H9 (cell line): ENCODE measurements around the gene ZRANB3. TPM values are rescaled to one million over a fixed set of nuclear protein-coding genes. Genes with fewer than 3 reads are reported as not detected.

Source experiments
- DNase-seq: peaks from one replicate; pipeline ENCODE4 v3.0.0-alpha.2; 2017
- H2AFZ ChIP-seq: one replicate; pipeline ENCODE4 v1.6.1; 2013; ENCODE audit warnings: mild to moderate bottlenecking, low read length, control low read depth, moderate library complexity
- H2AK5ac ChIP-seq: 2 replicates; pipeline ENCODE4 v1.6.1; 2013; ENCODE audit warnings: low read length, control low read depth, mixed read lengths; ENCODE audit not compliant: insufficient read length
- H2BK120ac ChIP-seq: one replicate; pipeline ENCODE4 v1.6.1; 2013; ENCODE audit warnings: low read depth, mild to moderate bottlenecking, low read length, control low read depth, inconsistent platforms; ENCODE audit not compliant: poor library complexity, severe bottlenecking
- H2BK12ac ChIP-seq: 2 replicates; pipeline ENCODE4 v1.6.1; 2013; ENCODE audit warnings: low read length, control low read depth, mixed read lengths, low read depth; ENCODE audit not compliant: insufficient read length
- H2BK15ac ChIP-seq: 2 replicates; pipeline ENCODE4 v1.6.1; 2013; ENCODE audit warnings: low read depth, low read length, control low read depth
- H2BK20ac ChIP-seq: one replicate; pipeline ENCODE4 v1.6.1; 2013; ENCODE audit warnings: low read depth, mild to moderate bottlenecking, low read length, control low read depth, inconsistent platforms; ENCODE audit not compliant: poor library complexity, severe bottlenecking
- H2BK5ac ChIP-seq: 2 replicates; pipeline ENCODE4 v1.6.1; 2013; ENCODE audit warnings: low read length, control low read depth, mixed read lengths; ENCODE audit not compliant: insufficient read length
- H3K14ac ChIP-seq: 2 replicates; pipeline ENCODE4 v1.6.1; 2013; ENCODE audit warnings: low read length, control low read depth; ENCODE audit not compliant: insufficient read depth
- H3K18ac ChIP-seq: 2 replicates; pipeline ENCODE4 v1.6.1; 2013; ENCODE audit warnings: low read depth, mild to moderate bottlenecking, mixed read lengths, low read length, control low read depth; ENCODE audit not compliant: insufficient read length
- H3K23ac ChIP-seq: 2 replicates; pipeline ENCODE4 v1.6.1; 2013; ENCODE audit warnings: low read length, control low read depth, mixed read lengths, low read depth; ENCODE audit not compliant: insufficient read length
- H3K23me2 ChIP-seq: 2 replicates; pipeline ENCODE4 v1.6.1; 2013; ENCODE audit warnings: low read depth, mild to moderate bottlenecking, mixed read lengths, low read length, control low read depth; ENCODE audit not compliant: insufficient read length, poor library complexity, severe bottlenecking
- H3K27ac ChIP-seq: 2 replicates; pipeline ENCODE4 v1.5.1; 2013; ENCODE audit warnings: low read length, control low read depth, mixed read lengths, low read depth; ENCODE audit not compliant: insufficient read length
- H3K27me3 ChIP-seq: 2 replicates; pipeline ENCODE4 v1.6.1; 2013; ENCODE audit warnings: low read length, control low read depth, inconsistent platforms; ENCODE audit not compliant: insufficient read depth
- H3K4ac ChIP-seq: 2 replicates; pipeline ENCODE4 v1.6.1; 2013; ENCODE audit warnings: low read depth, mild to moderate bottlenecking, control low read depth, inconsistent platforms, low read length, moderate library complexity
- H3K4me1 ChIP-seq: 2 replicates; pipeline ENCODE4 v1.6.1; 2013; ENCODE audit warnings: low read length, control low read depth, inconsistent platforms; ENCODE audit not compliant: insufficient read depth
- H3K4me2 ChIP-seq: 2 replicates; pipeline ENCODE4 v1.6.1; 2013; ENCODE audit warnings: low read length, control low read depth, mixed read lengths; ENCODE audit not compliant: insufficient read length, insufficient read depth
- H3K56ac ChIP-seq: 2 replicates; pipeline ENCODE4 v1.6.1; 2013; ENCODE audit warnings: low read depth, mild to moderate bottlenecking, mixed read lengths, low read length, control low read depth; ENCODE audit not compliant: insufficient read length
- H3K79me1 ChIP-seq: 2 replicates; pipeline ENCODE4 v1.6.1; 2013; ENCODE audit warnings: low read depth, mild to moderate bottlenecking, moderate library complexity, low read length, control low read depth, inconsistent platforms; ENCODE audit not compliant: insufficient read depth, poor library complexity, severe bottlenecking
- H3K79me2 ChIP-seq: 2 replicates; pipeline ENCODE4 v1.6.1; 2013; ENCODE audit warnings: low read length, control low read depth, inconsistent platforms; ENCODE audit not compliant: insufficient read depth
- H3K9ac ChIP-seq: 2 replicates; pipeline ENCODE4 v1.6.1; 2013; ENCODE audit warnings: low read length, control low read depth, mixed read lengths; ENCODE audit not compliant: insufficient read length; ENCODE audit errors: extremely low read depth
- H3K9me3 ChIP-seq: one replicate; pipeline ENCODE4 v1.6.1; 2013; ENCODE audit warnings: low read depth, low read length, inconsistent platforms; ENCODE audit not compliant: control insufficient read depth
- H3T11ph ChIP-seq: one replicate; pipeline ENCODE4 v1.6.1; 2013; ENCODE audit warnings: mild to moderate bottlenecking, low read length, control low read depth, inconsistent platforms
- H4K20me1 ChIP-seq: one replicate; pipeline ENCODE4 v1.6.1; 2013; ENCODE audit not compliant: control insufficient read depth, insufficient read length, insufficient read depth
- H4K5ac ChIP-seq: 2 replicates; pipeline ENCODE4 v1.6.1; 2013; ENCODE audit warnings: low read depth, mild to moderate bottlenecking, mixed read lengths, low read length, control low read depth; ENCODE audit not compliant: insufficient read length
- H4K8ac ChIP-seq: replicated peaks from 2 replicates; pipeline ENCODE4 v1.6.1; 2013; ENCODE audit warnings: low read length, control low read depth, mixed read lengths, low read depth; ENCODE audit not compliant: insufficient read length
- H4K91ac ChIP-seq: 2 replicates; pipeline ENCODE4 v1.6.1; 2013; ENCODE audit warnings: low read depth, mild to moderate bottlenecking, moderate library complexity, mixed read lengths, low read length, control low read depth; ENCODE audit not compliant: insufficient read length
- H3K27ac Mint-ChIP-seq, 3 experiments: 2 replicates in 2 of 3; 3 replicates in 1 of 3; pipeline ENCODE4 v1.8.0; 2020 to 2021; ENCODE audit warnings: mixed read lengths in 3 of 3, mild to moderate bottlenecking in 1 of 3, moderate library complexity in 1 of 3
- H3K27me3 Mint-ChIP-seq: 2 replicates; pipeline ENCODE4 v1.8.0; 2021; ENCODE audit warnings: low read depth, mild to moderate bottlenecking, moderate library complexity, mixed read lengths
- H3K36me3 Mint-ChIP-seq, 3 experiments: 2 replicates in 2 of 3; 3 replicates in 1 of 3; pipeline ENCODE4 v1.8.0; 2020 to 2021; ENCODE audit warnings: low read depth in 3 of 3, mixed read lengths in 3 of 3; ENCODE audit not compliant: insufficient read depth in 1 of 3
- H3K4me1 Mint-ChIP-seq, 2 experiments: 2 replicates each; pipeline ENCODE4 v1.8.0; 2020; ENCODE audit warnings: mixed read lengths in 2 of 2
- H3K4me3 Mint-ChIP-seq, 2 experiments: 2 replicates in 1 of 2; 3 replicates in 1 of 2; pipeline ENCODE4 v1.8.0; 2020 to 2021; ENCODE audit warnings: mild to moderate bottlenecking in 2 of 2, mixed read lengths in 2 of 2, moderate library complexity in 1 of 2
- H3K9me3 Mint-ChIP-seq, 2 experiments: 2 replicates in 1 of 2; 3 replicates in 1 of 2; pipeline ENCODE4 v1.8.0; 2020; ENCODE audit warnings: mild to moderate bottlenecking in 2 of 2, mixed read lengths in 2 of 2, moderate library complexity in 1 of 2
- WGBS: extraction: QIAGEN DNeasy Blood & Tissue Kit; methylation state at CpG from one replicate; pipeline ENCODE4 v1.1.7; 2013; ENCODE audit warnings: missing lambda C conversion rate, low lambda C conversion rate, mixed read lengths; ENCODE audit not compliant: insufficient read length; ENCODE audit errors: extremely low coverage; 5-methylcytosine and 5-hydroxymethylcytosine counted together
- total RNA-seq: library from RNA; stranded (reverse); gene quantifications from 2 replicates; pipeline ENCODE4 v1.2.1, GENCODE V29; 2021
- TF ChIP-seq, protein P1 (sequence below): fragments of 200-600 bp; sonication (generic); conservative IDR thresholded peaks from 3 replicates; pipeline ENCODE4 v1.8.0; 2021; ENCODE audit warnings: antibody characterized with exemption, mild to moderate bottlenecking

The ZRANB3 gene
- total RNA-seq, 1 experiment from 2014 or later, result 16.7 TPM

DNA sequence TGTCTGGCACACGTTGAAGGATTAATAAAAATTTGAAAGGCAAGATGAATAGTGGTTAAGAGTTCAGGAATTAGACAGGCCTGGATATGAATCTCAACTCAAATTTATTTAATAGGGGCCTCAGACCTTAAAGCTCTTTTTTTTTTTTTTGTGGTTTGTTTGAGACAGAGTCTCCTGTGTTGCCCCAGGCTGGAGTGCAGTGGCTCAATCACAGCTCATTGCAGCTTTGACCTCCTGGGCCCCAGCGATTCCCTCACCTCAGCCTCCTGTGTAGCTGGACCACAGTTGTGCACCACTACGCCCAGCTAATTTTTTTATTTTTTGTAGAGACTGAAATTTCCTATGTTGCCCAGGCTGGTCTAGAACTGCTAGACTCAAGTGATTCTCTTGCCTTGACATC is 3.0 kb downstream of the ZRANB3 start:
- Mint-ChIP-seq H3K9me3 (no peaks in the 10 kb centered on the region), H3K36me3 (peaks cover 11 to 17% (median 17%) of the 10 kb centered on the region in 3 experiments), H3K4me1 (peaks cover 5 to 19% of the 10 kb centered on the region in 2 experiments), H3K27me3 (no peaks in the 10 kb centered on the region), H3K4me3 (no peak overlapping the region), H3K27ac (no peak overlapping the region)
- H2BK5ac ChIP-seq, result no peak overlapping the region
- no peak overlapping the region for H4K5ac ChIP-seq
- H3K23ac ChIP-seq, result no peak overlapping the region
- H3K27ac ChIP-seq, result no peak overlapping the region
- H4K20me1 ChIP-seq, result no peaks in the 10 kb centered on the region
- TF ChIP-seq, protein P1, sequence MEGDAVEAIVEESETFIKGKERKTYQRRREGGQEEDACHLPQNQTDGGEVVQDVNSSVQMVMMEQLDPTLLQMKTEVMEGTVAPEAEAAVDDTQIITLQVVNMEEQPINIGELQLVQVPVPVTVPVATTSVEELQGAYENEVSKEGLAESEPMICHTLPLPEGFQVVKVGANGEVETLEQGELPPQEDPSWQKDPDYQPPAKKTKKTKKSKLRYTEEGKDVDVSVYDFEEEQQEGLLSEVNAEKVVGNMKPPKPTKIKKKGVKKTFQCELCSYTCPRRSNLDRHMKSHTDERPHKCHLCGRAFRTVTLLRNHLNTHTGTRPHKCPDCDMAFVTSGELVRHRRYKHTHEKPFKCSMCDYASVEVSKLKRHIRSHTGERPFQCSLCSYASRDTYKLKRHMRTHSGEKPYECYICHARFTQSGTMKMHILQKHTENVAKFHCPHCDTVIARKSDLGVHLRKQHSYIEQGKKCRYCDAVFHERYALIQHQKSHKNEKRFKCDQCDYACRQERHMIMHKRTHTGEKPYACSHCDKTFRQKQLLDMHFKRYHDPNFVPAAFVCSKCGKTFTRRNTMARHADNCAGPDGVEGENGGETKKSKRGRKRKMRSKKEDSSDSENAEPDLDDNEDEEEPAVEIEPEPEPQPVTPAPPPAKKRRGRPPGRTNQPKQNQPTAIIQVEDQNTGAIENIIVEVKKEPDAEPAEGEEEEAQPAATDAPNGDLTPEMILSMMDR, result no peak
- no peak overlapping the region for H2BK20ac ChIP-seq
- no peak overlapping the region for H2BK15ac ChIP-seq
- no peak overlapping the region for H3T11ph ChIP-seq
- H3K79me2 ChIP-seq, result peaks cover 1% of the 10 kb centered on the region; the same call in 1 of the 2 replicates
- H3K56ac ChIP-seq, result no peak overlapping the region
- H2BK12ac ChIP-seq, result no peak overlapping the region
- no peak overlapping the region for H3K4ac ChIP-seq
- no peak overlapping the region for H2AK5ac ChIP-seq
- WGBS, result no CpG with 5 or more reads among the region's 3 CpGs
- no peak overlapping the region for H3K9ac ChIP-seq
- no peak overlapping the region for H4K91ac ChIP-seq
- peaks cover 3% of the 10 kb centered on the region for H3K23me2 ChIP-seq
- DNase-seq, result no peak
- no peak overlapping the region for H2AFZ ChIP-seq
- H3K18ac ChIP-seq, result no peak overlapping the region
- no peak overlapping the region for H2BK120ac ChIP-seq
- H4K8ac ChIP-seq, result no peak overlapping the region
- no peak overlapping the region for H3K4me2 ChIP-seq
- H3K9me3 ChIP-seq, result no peaks in the 10 kb centered on the region
- no peak overlapping the region for H3K14ac ChIP-seq
- no peaks in the 10 kb centered on the region for H3K27me3 ChIP-seq
- peaks cover 2% of the 10 kb centered on the region for H3K79me1 ChIP-seq
- H3K4me1 ChIP-seq, result no peaks in the 10 kb centered on the region
